Tibial artery (tissue), 4 donors: ENCODE results near the gene MUC12.
A peak's percentile ranks its signal among the peaks of the same experiment; 100 is the strongest.

ENCODE experiments used
- DNase-seq, 2 donors: peaks; one replicate each; pipeline ENCODE4 v3.0.0-alpha.2; 2019
- H3K27ac ChIP-seq, 2 donors: fragments of 200-600 bp; sonication (generic) in 1 of 2; 1 replicate in 1 of 2; 2 replicates in 1 of 2; pipeline ENCODE4 v1.5.1; 2018 to 2019; ENCODE audit warnings: mild to moderate bottlenecking in 1 of 2
- H3K27me3 ChIP-seq, 2 donors: fragments of 200-600 bp; sonication (generic) in 1 of 2; one replicate each; pipeline versions ENCODE4 v1.5.1 to v1.6.0; 2016 to 2019
- H3K36me3 ChIP-seq, 3 donors: fragments of 200-600 bp; sonication (generic) in 2 of 3; one replicate each; pipeline ENCODE4 v1.5.1; 2016 to 2019; ENCODE audit warnings: mild to moderate bottlenecking in 2 of 3
- H3K4me1 ChIP-seq, 4 donors: fragments of 200-600 bp; sonication (generic) in 2 of 4; 1 replicate in 3 of 4; 2 replicates in 1 of 4; pipeline ENCODE4 v1.5.1; 2016 to 2019
- H3K4me3 ChIP-seq, 2 donors: fragments of 200-600 bp; sonication (generic) in 1 of 2; 1 replicate in 1 of 2; 2 replicates in 1 of 2; pipeline ENCODE4 v1.5.1; 2018 to 2019; ENCODE audit warnings: mild to moderate bottlenecking in 2 of 2
- H3K9me3 ChIP-seq, 3 donors: fragments of 200-600 bp; sonication (generic) in 1 of 3; one replicate each; pipeline ENCODE4 v1.5.1; 2016 to 2019
- intact Hi-C: fragments of 100-400 bp; cut with DNase I; formaldehyde crosslinking; loops from one replicate; pipeline ENCODE4 v1.15.0; 2023; ENCODE audit warnings: low total_unique reads
- TF ChIP-seq, protein P1 (sequence below), 2 experiments: fragments of 200-600 bp in 1 of 2; fragments of 450-650 bp in 1 of 2; IDR thresholded peaks; one replicate each; pipeline ENCODE4 v1.5.1; 2017 to 2019; ENCODE audit warnings: antibody characterized with exemption in 2 of 2, mild to moderate bottlenecking in 1 of 2, moderate library complexity in 1 of 2

MUC12 gene

GRCh38 chr7:100963874-100964273 lies 5.5 kb upstream of the MUC12 start:
- no peaks in the 10 kb centered on the region for H3K36me3 ChIP-seq
- no peak overlapping the region for H3K4me3 ChIP-seq
- DNase-seq, result no peak
- intact Hi-C loops, result no loop called here
- H3K9me3 ChIP-seq, result no peaks in the 10 kb centered on the region
- TF ChIP-seq, protein P1, sequence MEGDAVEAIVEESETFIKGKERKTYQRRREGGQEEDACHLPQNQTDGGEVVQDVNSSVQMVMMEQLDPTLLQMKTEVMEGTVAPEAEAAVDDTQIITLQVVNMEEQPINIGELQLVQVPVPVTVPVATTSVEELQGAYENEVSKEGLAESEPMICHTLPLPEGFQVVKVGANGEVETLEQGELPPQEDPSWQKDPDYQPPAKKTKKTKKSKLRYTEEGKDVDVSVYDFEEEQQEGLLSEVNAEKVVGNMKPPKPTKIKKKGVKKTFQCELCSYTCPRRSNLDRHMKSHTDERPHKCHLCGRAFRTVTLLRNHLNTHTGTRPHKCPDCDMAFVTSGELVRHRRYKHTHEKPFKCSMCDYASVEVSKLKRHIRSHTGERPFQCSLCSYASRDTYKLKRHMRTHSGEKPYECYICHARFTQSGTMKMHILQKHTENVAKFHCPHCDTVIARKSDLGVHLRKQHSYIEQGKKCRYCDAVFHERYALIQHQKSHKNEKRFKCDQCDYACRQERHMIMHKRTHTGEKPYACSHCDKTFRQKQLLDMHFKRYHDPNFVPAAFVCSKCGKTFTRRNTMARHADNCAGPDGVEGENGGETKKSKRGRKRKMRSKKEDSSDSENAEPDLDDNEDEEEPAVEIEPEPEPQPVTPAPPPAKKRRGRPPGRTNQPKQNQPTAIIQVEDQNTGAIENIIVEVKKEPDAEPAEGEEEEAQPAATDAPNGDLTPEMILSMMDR (IDR thresholded peaks at IDR 0.05), result no peak
- peaks cover 0 to 19% (median 14%) of the 10 kb centered on the region in 4 donors for H3K4me1 ChIP-seq
- no peak overlapping the region for H3K27ac ChIP-seq
- H3K27me3 ChIP-seq, result peaks cover 6 to 75% of the 10 kb centered on the region in 2 donors

GRCh38 chr7:100964630-100965029 lies 4.7 kb upstream of the MUC12 start:
- Histone ChIP-seq H3K4me1 (peaks cover 0 to 19% (median 14%) of the 10 kb centered on the region in 4 donors), H3K9me3 (no peaks in the 10 kb centered on the region), H3K4me3 (no peak overlapping the region), H3K36me3 (no peaks in the 10 kb centered on the region), H3K27ac (no peak overlapping the region), H3K27me3 (peaks cover 6 to 79% of the 10 kb centered on the region in 2 donors)
- TF ChIP-seq, protein P1 (IDR thresholded peaks at IDR 0.05), result no peak
- intact Hi-C loops, result no loop called here
- no peak for DNase-seq

- no peaks in the 10 kb centered on the region for H3K36me3 ChIP-seq
These were observed 4.2 kb upstream of the MUC12 start for GRCh38 chr7:100965045-100965722.

GRCh38 chr7:100965723-100966541 lies 3.4 kb upstream of the MUC12 start:
- H3K36me3 ChIP-seq, result no peaks in the 10 kb centered on the region
- peak overlapping the region in 1 of 2 donors; percentile 30 for H3K4me3 ChIP-seq
- no peak overlapping the region for H3K27ac ChIP-seq
- H3K9me3 ChIP-seq, result no peaks in the 10 kb centered on the region
- H3K27me3 ChIP-seq, result peaks cover 6 to 77% of the 10 kb centered on the region in 2 donors
- peak in 1 of 2 donors; percentile 73 for DNase-seq
- TF ChIP-seq, protein P1 (IDR thresholded peaks at IDR 0.05), result peak; percentile 43 to 48
- H3K4me1 ChIP-seq, result peaks cover 0 to 19% (median 14%) of the 10 kb centered on the region in 4 donors
- intact Hi-C loops, result no loop called here

More at GRCh38 chr7:100965045-100965722, 4.2 kb upstream of the MUC12 start:
- no peaks in the 10 kb centered on the region for H3K9me3 ChIP-seq
- H3K27ac ChIP-seq, result no peak overlapping the region
- H3K4me1 ChIP-seq, result peaks cover 0 to 19% (median 14%) of the 10 kb centered on the region in 4 donors
- H3K4me3 ChIP-seq, result peak overlapping the region in 1 of 2 donors; percentile 30
- intact Hi-C loops, result no loop called here
- TF ChIP-seq, protein P1 (IDR thresholded peaks at IDR 0.05), result no peak
- no peak for DNase-seq
- peaks cover 6 to 79% of the 10 kb centered on the region in 2 donors for H3K27me3 ChIP-seq

DNA sequence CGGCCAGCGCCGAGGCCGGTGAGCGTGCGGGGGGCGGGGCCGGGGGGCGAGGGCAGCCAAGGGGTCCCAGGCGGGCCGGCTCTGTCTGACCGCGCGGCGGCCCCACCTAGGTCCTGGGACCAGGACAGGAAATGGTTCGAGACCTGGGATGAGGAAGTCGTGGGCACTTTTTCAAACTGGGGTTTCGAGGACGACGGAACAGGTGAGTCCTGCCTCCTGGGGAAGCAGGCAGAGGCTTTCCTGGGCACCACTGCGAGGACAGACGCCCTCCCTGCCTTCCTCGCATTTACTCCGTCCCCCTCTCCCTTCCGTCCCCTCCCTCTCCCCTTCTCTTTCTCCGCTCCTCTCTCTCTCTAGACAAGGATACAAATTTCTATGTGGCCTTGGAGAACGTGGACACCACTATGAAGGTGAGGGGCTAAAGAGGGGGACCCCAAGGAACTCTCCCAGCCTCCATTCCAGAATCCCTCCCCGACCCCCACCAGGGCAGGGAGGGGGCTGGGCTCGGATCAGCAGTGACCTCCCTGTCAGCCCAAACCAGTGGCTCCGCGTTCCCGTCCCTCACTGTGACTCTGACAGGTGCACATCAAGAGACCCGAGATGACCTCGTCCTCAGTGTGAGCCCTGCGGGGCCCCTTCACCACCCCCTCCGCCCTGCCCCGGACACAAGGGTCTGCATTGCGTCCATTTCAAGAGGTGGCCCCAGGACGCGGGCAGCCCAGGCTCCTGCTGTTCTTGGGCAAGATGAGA lies 2.6 kb upstream of the MUC12 start:
- intact Hi-C loops, result no loop called here
- Histone ChIP-seq H3K27ac (no peak overlapping the region), H3K4me3 (peak overlapping the region in 1 of 2 donors; percentile 30)

More for the DNA sequence above, 2.6 kb upstream of the MUC12 start:
- H3K27me3 ChIP-seq, result peaks cover 6 to 77% of the 10 kb centered on the region in 2 donors
- no peaks in the 10 kb centered on the region for H3K9me3 ChIP-seq
- DNase-seq, result no peak
- peaks cover 0 to 19% (median 14%) of the 10 kb centered on the region in 4 donors for H3K4me1 ChIP-seq
- H3K36me3 ChIP-seq, result no peaks in the 10 kb centered on the region
- TF ChIP-seq, protein P1 (IDR thresholded peaks at IDR 0.05), result no peak
